Gastrocnemius medialis (tissue), 4 donors: Measurements from ENCODE around the gene ERCC3. TPM values are rescaled to one million over a fixed set of nuclear protein-coding genes. Genes with fewer than 3 reads are reported as not detected.

ENCODE experiments used
- ATAC-seq, 2 donors: fragments of 150-250 bp; one replicate each; pipeline ENCODE4 v1.9.1; 2016
- DNase-seq, 2 donors: peaks; one replicate each; pipeline ENCODE4 v3.0.0-alpha.2; 2019
- H3K27ac ChIP-seq, 4 donors: fragments of 200-600 bp; sonication (generic); 1 replicate in 1 of 4; 2 replicates in 3 of 4; pipeline ENCODE4 v1.5.1; 2016 to 2018; ENCODE audit warnings: mild to moderate bottlenecking in 2 of 4, moderate library complexity in 1 of 4
- H3K27me3 ChIP-seq, 3 donors: fragments of 200-600 bp; sonication (generic) in 2 of 3; 1 replicate in 1 of 3; 2 replicates in 2 of 3; pipeline versions ENCODE4 v1.5.1 to v1.6.0; 2016 to 2019; ENCODE audit warnings: mild to moderate bottlenecking in 1 of 3, moderate library complexity in 1 of 3
- H3K36me3 ChIP-seq, 2 donors: fragments of 200-600 bp; sonication (generic) in 1 of 2; one replicate each; pipeline ENCODE4 v1.5.1; 2017 to 2018
- H3K4me1 ChIP-seq, 2 donors: fragments of 200-600 bp; sonication (generic) in 1 of 2; one replicate each; pipeline ENCODE4 v1.5.1; 2016 to 2017; ENCODE audit warnings: mild to moderate bottlenecking in 2 of 2
- H3K4me3 ChIP-seq, 4 donors: fragments of 200-600 bp; sonication (generic) in 3 of 4; 1 replicate in 1 of 4; 2 replicates in 3 of 4; pipeline ENCODE4 v1.5.1; 2016 to 2019; ENCODE audit warnings: mild to moderate bottlenecking in 2 of 4
- H3K9me3 ChIP-seq, 3 donors: fragments of 200-600 bp; sonication (generic) in 2 of 3; 1 replicate in 1 of 3; 2 replicates in 2 of 3; pipeline ENCODE4 v1.5.1; 2016 to 2019
- POLR2A ChIP-seq, 2 donors: fragments of 450-650 bp; IDR thresholded peaks; one replicate each; pipeline ENCODE4 v1.6.1; 2017; ENCODE audit warnings: antibody characterized with exemption in 2 of 2, mild to moderate bottlenecking in 2 of 2, moderate library complexity in 2 of 2
- in situ Hi-C, 4 donors: fragments of 200-750 bp; cut with MboI; loops; one replicate each; pipeline versions ENCODE4 v1.15.0 to v1.8.0; 2017; ENCODE audit warnings: low sequenced_read_pairs in 4 of 4
- intact Hi-C: fragments of 100-400 bp; cut with DNase I; formaldehyde crosslinking; loops from one replicate; pipeline ENCODE4 v1.15.1; 2023; ENCODE audit warnings: low total_unique reads
- total RNA-seq, 4 donors: library from RNA; depleted of rRNA; stranded (reverse); fragments of >200 nt; gene quantifications; one replicate each; pipeline versions ENCODE4 v1.1.0 to v1.2.3, GENCODE V29; 2016
- TF ChIP-seq, protein P1 (sequence below), 5 experiments: fragments of 450-650 bp in 3 of 5; fragments of 200-600 bp in 2 of 5; sonication (generic) in 2 of 5; IDR thresholded peaks in 4 of 5; conservative IDR thresholded peaks in 1 of 5; 1 replicate in 4 of 5; 2 replicates in 1 of 5; pipeline ENCODE4 v1.5.1; 2016 to 2019; ENCODE audit warnings: antibody characterized with exemption in 5 of 5, mild to moderate bottlenecking in 3 of 5, moderate library complexity in 3 of 5

The ERCC3 gene
- total RNA-seq, 4 donors from 2014 or later, result 24.9 to 28.2 (median 26.7) TPM

DNA sequence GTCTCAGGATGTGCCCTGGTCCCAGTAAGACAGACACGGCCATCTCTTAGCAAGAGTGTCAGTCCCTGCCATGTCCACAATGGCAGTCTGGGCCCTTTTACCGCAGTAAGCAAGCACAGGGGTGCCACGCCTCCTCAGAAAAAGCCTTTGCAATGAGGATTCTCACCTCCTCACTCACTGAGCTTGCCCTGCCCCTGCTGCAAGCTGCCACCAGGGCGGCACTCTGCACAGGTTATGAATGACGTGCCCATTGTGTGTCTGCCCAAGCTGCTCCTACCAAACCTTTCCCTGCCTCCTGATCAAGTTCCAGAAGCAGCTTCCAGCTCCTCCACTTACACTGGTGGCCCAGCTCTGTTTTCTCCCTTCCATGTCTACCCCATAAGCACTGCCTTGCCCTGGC is 23.3 kb downstream of the ERCC3 start:
- peaks cover 0 to 77% of the 10 kb centered on the region in 2 donors for H3K36me3 ChIP-seq
- no peak for ATAC-seq

DNA sequence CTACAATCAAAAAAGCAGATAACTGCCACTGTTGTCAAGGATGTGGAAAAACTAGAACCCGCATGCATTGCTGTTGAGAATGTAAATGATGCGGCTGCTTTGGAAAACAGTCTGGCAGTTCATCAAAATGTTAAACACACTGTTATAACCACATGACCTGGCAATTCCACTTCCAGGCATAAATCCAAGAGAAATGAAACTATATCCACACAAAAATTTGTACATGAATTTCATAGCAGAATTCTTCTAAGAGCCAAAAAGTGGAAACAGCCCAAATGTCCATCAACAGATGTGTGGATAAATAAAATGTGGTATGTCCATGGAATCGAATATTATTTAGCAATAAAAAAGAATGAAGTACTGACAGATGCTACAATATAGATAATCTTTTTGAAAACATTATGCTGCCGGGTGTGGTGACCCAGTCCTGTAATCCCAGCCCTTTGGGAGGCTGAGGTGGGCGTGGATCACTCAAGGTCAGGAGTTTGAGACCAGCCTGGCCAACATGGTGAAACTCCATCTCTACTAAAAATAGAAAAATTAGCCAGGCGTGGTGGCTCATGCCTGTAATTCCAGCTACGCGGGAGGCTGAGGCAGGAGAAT is 32.0 kb downstream of the ERCC3 start:
- in situ Hi-C loops, result no loop called here
- intact Hi-C loops, result no loop called here
- H3K36me3 ChIP-seq, result peaks cover 0 to 40% of the 10 kb centered on the region in 2 donors

More for the DNA sequence above, 23.3 kb downstream of the ERCC3 start:
- intact Hi-C loops (no loop called here), in situ Hi-C loops (no loop called here)
- TF ChIP-seq, protein P1, sequence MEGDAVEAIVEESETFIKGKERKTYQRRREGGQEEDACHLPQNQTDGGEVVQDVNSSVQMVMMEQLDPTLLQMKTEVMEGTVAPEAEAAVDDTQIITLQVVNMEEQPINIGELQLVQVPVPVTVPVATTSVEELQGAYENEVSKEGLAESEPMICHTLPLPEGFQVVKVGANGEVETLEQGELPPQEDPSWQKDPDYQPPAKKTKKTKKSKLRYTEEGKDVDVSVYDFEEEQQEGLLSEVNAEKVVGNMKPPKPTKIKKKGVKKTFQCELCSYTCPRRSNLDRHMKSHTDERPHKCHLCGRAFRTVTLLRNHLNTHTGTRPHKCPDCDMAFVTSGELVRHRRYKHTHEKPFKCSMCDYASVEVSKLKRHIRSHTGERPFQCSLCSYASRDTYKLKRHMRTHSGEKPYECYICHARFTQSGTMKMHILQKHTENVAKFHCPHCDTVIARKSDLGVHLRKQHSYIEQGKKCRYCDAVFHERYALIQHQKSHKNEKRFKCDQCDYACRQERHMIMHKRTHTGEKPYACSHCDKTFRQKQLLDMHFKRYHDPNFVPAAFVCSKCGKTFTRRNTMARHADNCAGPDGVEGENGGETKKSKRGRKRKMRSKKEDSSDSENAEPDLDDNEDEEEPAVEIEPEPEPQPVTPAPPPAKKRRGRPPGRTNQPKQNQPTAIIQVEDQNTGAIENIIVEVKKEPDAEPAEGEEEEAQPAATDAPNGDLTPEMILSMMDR (IDR thresholded peaks at IDR 0.05 in 4 of 5, conservative IDR thresholded peaks at IDR 0.05 in 1 of 5), result peak in 1 of 5 experiments; percentile 14
- no peak for TF ChIP-seq POLR2A (IDR thresholded peaks at IDR 0.05)
- H3K4me1 ChIP-seq, result no peaks in the 10 kb centered on the region
- no peak for DNase-seq
- no peaks in the 10 kb centered on the region for H3K27me3 ChIP-seq
- no peaks in the 10 kb centered on the region for H3K9me3 ChIP-seq
- H3K27ac ChIP-seq, result no peak overlapping the region
- no peak overlapping the region for H3K4me3 ChIP-seq

DNA sequence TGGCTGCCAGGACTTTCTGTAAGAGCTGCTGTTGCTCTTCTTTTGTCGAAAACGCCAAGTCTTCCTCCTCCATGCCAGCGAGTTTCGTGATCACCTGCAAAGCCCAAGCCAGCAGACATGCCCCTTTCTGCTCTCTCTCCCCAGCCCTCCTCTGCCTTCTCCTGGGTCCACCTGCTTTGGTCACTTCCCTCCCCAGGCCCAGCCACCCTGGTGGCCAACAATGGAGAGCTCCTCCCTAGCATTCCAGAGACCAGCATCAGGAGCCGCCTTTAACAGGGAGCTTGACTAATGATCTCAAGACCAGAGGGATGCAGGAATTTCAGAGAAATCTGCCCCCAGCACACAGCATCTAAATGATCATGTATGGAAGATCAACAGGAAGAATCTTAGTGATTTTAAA is 34.6 kb downstream of the ERCC3 start:
- in situ Hi-C loops, result no loop called here
- no peak overlapping the region for H3K27ac ChIP-seq
- TF ChIP-seq, protein P1 (IDR thresholded peaks at IDR 0.05 in 4 of 5, conservative IDR thresholded peaks at IDR 0.05 in 1 of 5), result no peak
- TF ChIP-seq POLR2A (IDR thresholded peaks at IDR 0.05), result no peak
- no peak for ATAC-seq
- no peaks in the 10 kb centered on the region for H3K4me1 ChIP-seq
- H3K9me3 ChIP-seq, result no peaks in the 10 kb centered on the region
- peaks cover 0 to 42% of the 10 kb centered on the region in 2 donors for H3K36me3 ChIP-seq
- intact Hi-C loops, result no loop called here
- no peak for DNase-seq
- no peaks in the 10 kb centered on the region for H3K27me3 ChIP-seq
- no peak overlapping the region for H3K4me3 ChIP-seq

More for the DNA sequence above, 32.0 kb downstream of the ERCC3 start:
- H3K27ac ChIP-seq, result no peak overlapping the region
- TF ChIP-seq POLR2A (IDR thresholded peaks at IDR 0.05), result no peak
- TF ChIP-seq, protein P1 (IDR thresholded peaks at IDR 0.05 in 4 of 5, conservative IDR thresholded peaks at IDR 0.05 in 1 of 5), result no peak
- H3K9me3 ChIP-seq, result no peaks in the 10 kb centered on the region
- no peak overlapping the region for H3K4me3 ChIP-seq
- H3K27me3 ChIP-seq, result no peaks in the 10 kb centered on the region
- no peak for DNase-seq
- no peak for ATAC-seq
- H3K4me1 ChIP-seq, result no peaks in the 10 kb centered on the region

DNA sequence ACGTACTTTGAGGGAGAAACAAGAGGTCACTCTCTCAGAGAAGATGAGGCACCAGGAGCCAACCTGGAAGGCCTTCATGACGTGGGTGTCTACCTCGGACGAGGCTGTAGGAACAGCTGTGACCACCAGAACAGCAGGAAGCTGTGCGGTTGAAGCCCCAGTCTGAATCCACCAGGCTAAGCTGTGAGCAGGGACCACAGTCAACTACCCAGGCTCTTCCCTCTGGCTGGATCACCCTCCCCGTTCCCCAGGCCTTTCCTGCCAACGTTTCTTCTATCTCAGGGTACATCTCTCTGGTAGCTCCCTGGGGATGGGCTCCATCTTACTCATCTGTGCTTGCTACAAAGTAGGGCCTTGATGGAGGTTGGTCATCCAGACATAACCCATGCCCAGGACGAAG is 37.1 kb downstream of the ERCC3 start:
- no peaks in the 10 kb centered on the region for H3K27me3 ChIP-seq
- no peaks in the 10 kb centered on the region for H3K9me3 ChIP-seq
- H3K36me3 ChIP-seq, result peaks cover 0 to 42% of the 10 kb centered on the region in 2 donors
- H3K27ac ChIP-seq, result no peak overlapping the region
- no peak for DNase-seq
- no peaks in the 10 kb centered on the region for H3K4me1 ChIP-seq
- H3K4me3 ChIP-seq, result no peak overlapping the region
- TF ChIP-seq, protein P1 (IDR thresholded peaks at IDR 0.05 in 4 of 5, conservative IDR thresholded peaks at IDR 0.05 in 1 of 5), result no peak
- no peak for TF ChIP-seq POLR2A (IDR thresholded peaks at IDR 0.05)
- no peak for ATAC-seq
- intact Hi-C loops (no loop called here), in situ Hi-C loops (no loop called here)

DNA sequence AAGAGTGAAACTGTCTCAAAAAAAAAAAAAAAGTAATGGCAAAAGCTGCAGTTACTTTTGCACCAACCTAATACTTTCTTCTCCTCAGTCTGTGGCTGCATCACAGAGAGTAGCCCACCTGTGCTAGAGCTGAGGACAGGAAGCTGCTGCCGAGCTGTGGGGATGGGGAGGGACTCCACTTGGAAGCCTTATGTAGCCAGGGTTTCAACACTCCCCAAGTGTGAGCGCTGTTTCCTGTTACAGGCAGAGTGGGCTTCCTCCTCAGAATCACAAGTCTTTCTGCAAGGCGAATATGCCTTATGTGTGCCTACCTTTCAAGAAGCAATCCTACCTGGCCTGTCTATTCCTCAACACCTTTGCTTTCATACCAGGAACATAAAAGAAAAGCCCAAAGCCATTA is 37.6 kb downstream of the ERCC3 start:
- DNase-seq, result no peak
- Histone ChIP-seq H3K9me3 (no peaks in the 10 kb centered on the region), H3K27me3 (no peaks in the 10 kb centered on the region), H3K36me3 (peaks cover 0 to 42% of the 10 kb centered on the region in 2 donors), H3K4me3 (no peak overlapping the region), H3K27ac (no peak overlapping the region), H3K4me1 (no peaks in the 10 kb centered on the region)
- TF ChIP-seq, protein P1 (IDR thresholded peaks at IDR 0.05 in 4 of 5, conservative IDR thresholded peaks at IDR 0.05 in 1 of 5), result no peak
- TF ChIP-seq POLR2A (IDR thresholded peaks at IDR 0.05), result no peak
- ATAC-seq, result no peak
- intact Hi-C loops (no loop called here), in situ Hi-C loops (no loop called here)
